ENCODE data around the gene GSTO1. TPM values are rescaled to one million over a fixed set of nuclear protein-coding genes. Genes with fewer than 3 reads are reported as not detected.
A peak's percentile ranks its signal among the peaks of the same experiment; 100 is the strongest.

Gene GSTO1
- total and polyA plus RNA-seq, 5 donors from 2014 or later: 39.9 to 199 (median 183) TPM

GRCh38 chr10:104230490-104230889 lies 24.2 kb upstream of the GSTO1 start:
- Mint-ChIP-seq H3K27me3 (peaks cover 68% of the 10 kb centered on the region), H3K27ac (no peak overlapping the region)

GRCh38 chr10:104231784-104232612 lies 22.7 kb upstream of the GSTO1 start, which contains the start of gene CFAP43:
Gene CFAP43, minus strand, starts transcription at chr10:104232364. Its CDS starts 118 bp downstream, at chr10:104232246.
- peak; percentile 100 for ATAC-seq (ENCODE audit: low read depth in 2 of 2)
- peaks cover 71% of the 10 kb centered on the region for H3K27me3 Mint-ChIP-seq

More at GRCh38 chr10:104230490-104230889, 24.2 kb upstream of the GSTO1 start:
- Histone ChIP-seq H3K4me1 (ENCODE audit: control insufficient read depth, insufficient read depth, low read length, poor library complexity, severe bottlenecking) (peaks cover 16% of the 10 kb centered on the region), H3K36me3 (ENCODE audit: control insufficient read depth, insufficient read depth, low read length) (no peaks in the 10 kb centered on the region), H3K9me3 (ENCODE audit: control insufficient read depth in 2 of 2, low read length in 2 of 2) (peaks cover 9% of the 10 kb centered on the region in 2 experiments), H3K4me3 (ENCODE audit: low read depth, low read length) (no peak overlapping the region), H3K27ac (ENCODE audit: insufficient read depth, low read length, poor library complexity, severe bottlenecking) (no peak overlapping the region), H3K27me3 (ENCODE audit: control insufficient read depth, insufficient read depth, low read length) (peaks cover 32% of the 10 kb centered on the region)
- DNase-seq (no peak), ATAC-seq (ENCODE audit: low read depth in 2 of 2) (no peak)
- Mint-ChIP-seq H3K36me3 (no peaks in the 10 kb centered on the region), H3K4me1 (peaks cover 4 to 14% (median 10%) of the 10 kb centered on the region in 4 donors), H3K4me3 (peak overlapping the region in 2 of 4 donors; percentile 88 to 97), H3K9me3 (peaks cover 0 to 7% (median 0%) of the 10 kb centered on the region in 7 donors)

GRCh38 chr10:104232613-104233102 lies 22.0 kb upstream of the GSTO1 start:
- peak in 1 of 2 donors; percentile 3 for ATAC-seq (ENCODE audit: low read depth in 2 of 2)
- H3K4me1 ChIP-seq (ENCODE audit: control insufficient read depth, insufficient read depth, low read length, poor library complexity, severe bottlenecking): peaks cover 16% of the 10 kb centered on the region
- H3K27ac ChIP-seq (ENCODE audit: insufficient read depth, low read length, poor library complexity, severe bottlenecking): no peak overlapping the region
- H3K27me3 Mint-ChIP-seq: peaks cover 73% of the 10 kb centered on the region
- no peaks in the 10 kb centered on the region for H3K36me3 ChIP-seq (ENCODE audit: control insufficient read depth, insufficient read depth, low read length)
- H3K36me3 Mint-ChIP-seq: no peaks in the 10 kb centered on the region
- peaks cover 0 to 7% (median 4%) of the 10 kb centered on the region in 7 donors for H3K9me3 Mint-ChIP-seq
- peaks cover 9 to 11% of the 10 kb centered on the region in 2 experiments for H3K9me3 ChIP-seq (ENCODE audit: control insufficient read depth in 2 of 2, low read length in 2 of 2)
- H3K27me3 ChIP-seq (ENCODE audit: control insufficient read depth, insufficient read depth, low read length): peaks cover 44% of the 10 kb centered on the region
- H3K4me3 ChIP-seq (ENCODE audit: low read depth, low read length): peak overlapping the region; percentile 82
- no peak for DNase-seq
- peak overlapping the region; percentile 88 to 97 (median 89) for H3K4me3 Mint-ChIP-seq
- H3K27ac Mint-ChIP-seq: peak overlapping the region; percentile 52 to 72 (median 69)
- peaks cover 4 to 14% (median 10%) of the 10 kb centered on the region in 4 donors for H3K4me1 Mint-ChIP-seq

More at GRCh38 chr10:104231784-104232612, 22.7 kb upstream of the GSTO1 start, which contains the start of gene CFAP43:
- H3K27me3 ChIP-seq (ENCODE audit: control insufficient read depth, insufficient read depth, low read length): peaks cover 38% of the 10 kb centered on the region
- Mint-ChIP-seq H3K9me3 (peaks cover 0 to 7% (median 4%) of the 10 kb centered on the region in 7 donors), H3K4me3 (peak within 1 kb of the TSS; percentile 88 to 97 (median 89)), H3K27ac (peak within 1 kb of the TSS; percentile 52 to 76 (median 72)), H3K4me1 (peaks cover 4 to 14% (median 10%) of the 10 kb centered on the region in 4 donors), H3K36me3 (no peaks in the 10 kb centered on the region)
- peak within 1 kb of the TSS; percentile 82 for H3K4me3 ChIP-seq (ENCODE audit: low read depth, low read length)
- peak; percentile 97 to 99 (median 98) for DNase-seq
- peaks cover 16% of the 10 kb centered on the region for H3K4me1 ChIP-seq (ENCODE audit: control insufficient read depth, insufficient read depth, low read length, poor library complexity, severe bottlenecking)
- no peaks in the 10 kb centered on the region for H3K36me3 ChIP-seq (ENCODE audit: control insufficient read depth, insufficient read depth, low read length)
- no peak within 1 kb of the TSS for H3K27ac ChIP-seq (ENCODE audit: insufficient read depth, low read length, poor library complexity, severe bottlenecking)
- peaks cover 9 to 11% of the 10 kb centered on the region in 2 experiments for H3K9me3 ChIP-seq (ENCODE audit: control insufficient read depth in 2 of 2, low read length in 2 of 2)

GRCh38 chr10:104233817-104234216 lies 20.9 kb upstream of the GSTO1 start:
- Mint-ChIP-seq H3K9me3 (peaks cover 0 to 7% (median 4%) of the 10 kb centered on the region in 7 donors), H3K4me3 (peak overlapping the region in 3 of 4 donors; percentile 58 to 85 (median 80)), H3K36me3 (no peaks in the 10 kb centered on the region), H3K27me3 (peaks cover 72% of the 10 kb centered on the region), H3K27ac (no peak overlapping the region), H3K4me1 (peaks cover 4 to 14% (median 10%) of the 10 kb centered on the region in 4 donors)
- Histone ChIP-seq H3K4me3 (ENCODE audit: low read depth, low read length) (no peak overlapping the region), H3K9me3 (ENCODE audit: control insufficient read depth in 2 of 2, low read length in 2 of 2) (peaks cover 9 to 11% of the 10 kb centered on the region in 2 experiments), H3K27me3 (ENCODE audit: control insufficient read depth, insufficient read depth, low read length) (peaks cover 49% of the 10 kb centered on the region), H3K27ac (ENCODE audit: insufficient read depth, low read length, poor library complexity, severe bottlenecking) (no peak overlapping the region), H3K4me1 (ENCODE audit: control insufficient read depth, insufficient read depth, low read length, poor library complexity, severe bottlenecking) (peaks cover 16% of the 10 kb centered on the region), H3K36me3 (ENCODE audit: control insufficient read depth, insufficient read depth, low read length) (no peaks in the 10 kb centered on the region)
- ATAC-seq (ENCODE audit: low read depth in 2 of 2): no peak
- no peak for DNase-seq

- Mint-ChIP-seq H3K27ac (no peak overlapping the region), H3K4me3 (no peak overlapping the region), H3K4me1 (peaks cover 4 to 14% (median 10%) of the 10 kb centered on the region in 4 donors), H3K9me3 (peaks cover 0 to 7% (median 4%) of the 10 kb centered on the region in 7 donors), H3K27me3 (peaks cover 75% of the 10 kb centered on the region), H3K36me3 (no peaks in the 10 kb centered on the region)
- Histone ChIP-seq H3K27ac (ENCODE audit: insufficient read depth, low read length, poor library complexity, severe bottlenecking) (no peak overlapping the region), H3K4me1 (ENCODE audit: control insufficient read depth, insufficient read depth, low read length, poor library complexity, severe bottlenecking) (peaks cover 16% of the 10 kb centered on the region), H3K9me3 (ENCODE audit: control insufficient read depth in 2 of 2, low read length in 2 of 2) (peaks cover 9 to 11% of the 10 kb centered on the region in 2 experiments), H3K36me3 (ENCODE audit: control insufficient read depth, insufficient read depth, low read length) (no peaks in the 10 kb centered on the region), H3K27me3 (ENCODE audit: control insufficient read depth, insufficient read depth, low read length) (peaks cover 54% of the 10 kb centered on the region), H3K4me3 (ENCODE audit: low read depth, low read length) (no peak overlapping the region)
- DNase-seq (no peak), ATAC-seq (ENCODE audit: low read depth in 2 of 2) (no peak)
These were observed 19.8 kb upstream of the GSTO1 start for GRCh38 chr10:104234934-104235333.

GRCh38 chr10:104235801-104236200 lies 18.9 kb upstream of the GSTO1 start:
- ATAC-seq (ENCODE audit: low read depth in 2 of 2) (no peak), DNase-seq (no peak)
- Histone ChIP-seq H3K4me3 (ENCODE audit: low read depth, low read length) (no peak overlapping the region), H3K9me3 (ENCODE audit: control insufficient read depth in 2 of 2, low read length in 2 of 2) (peaks cover 9 to 11% of the 10 kb centered on the region in 2 experiments), H3K36me3 (ENCODE audit: control insufficient read depth, insufficient read depth, low read length) (no peaks in the 10 kb centered on the region), H3K27me3 (ENCODE audit: control insufficient read depth, insufficient read depth, low read length) (peaks cover 55% of the 10 kb centered on the region), H3K4me1 (ENCODE audit: control insufficient read depth, insufficient read depth, low read length, poor library complexity, severe bottlenecking) (peaks cover 16% of the 10 kb centered on the region), H3K27ac (ENCODE audit: insufficient read depth, low read length, poor library complexity, severe bottlenecking) (no peak overlapping the region)
- H3K4me3 Mint-ChIP-seq: peak overlapping the region in 1 of 4 donors; percentile 34
- no peaks in the 10 kb centered on the region for H3K36me3 Mint-ChIP-seq
- H3K4me1 Mint-ChIP-seq: peaks cover 4 to 14% (median 7%) of the 10 kb centered on the region in 4 donors
- peaks cover 0 to 7% (median 4%) of the 10 kb centered on the region in 7 donors for H3K9me3 Mint-ChIP-seq
- peaks cover 75% of the 10 kb centered on the region for H3K27me3 Mint-ChIP-seq
- H3K27ac Mint-ChIP-seq: no peak overlapping the region

GRCh38 chr10:104240078-104240477 lies 14.6 kb upstream of the GSTO1 start:
- H3K4me1 Mint-ChIP-seq: no peaks in the 10 kb centered on the region
- Histone ChIP-seq H3K27me3 (ENCODE audit: control insufficient read depth, insufficient read depth, low read length) (peaks cover 42% of the 10 kb centered on the region), H3K27ac (ENCODE audit: insufficient read depth, low read length, poor library complexity, severe bottlenecking) (no peak overlapping the region), H3K4me1 (ENCODE audit: control insufficient read depth, insufficient read depth, low read length, poor library complexity, severe bottlenecking) (no peaks in the 10 kb centered on the region), H3K9me3 (ENCODE audit: control insufficient read depth in 2 of 2, low read length in 2 of 2) (peaks cover 3 to 7% of the 10 kb centered on the region in 2 experiments), H3K36me3 (ENCODE audit: control insufficient read depth, insufficient read depth, low read length) (no peaks in the 10 kb centered on the region), H3K4me3 (ENCODE audit: low read depth, low read length) (no peak overlapping the region)
- no peaks in the 10 kb centered on the region for H3K36me3 Mint-ChIP-seq
- no peak overlapping the region for H3K4me3 Mint-ChIP-seq
- ATAC-seq (ENCODE audit: low read depth in 2 of 2): no peak
- DNase-seq: no peak
- peaks cover 0 to 6% (median 3%) of the 10 kb centered on the region in 7 donors for H3K9me3 Mint-ChIP-seq
- H3K27ac Mint-ChIP-seq: no peak overlapping the region
- H3K27me3 Mint-ChIP-seq: peaks cover 71% of the 10 kb centered on the region

Data from CD4-positive, CD25-positive, alpha-beta regulatory T cell (primary cell).